Esophagus muscularis mucosa (tissue), 4 donors: ENCODE results near the gene PEAK3.

Source experiments
- CTCF ChIP-seq, 3 experiments: fragments of 200-600 bp in 2 of 3; fragments of 450-650 bp in 1 of 3; sonication (generic) in 2 of 3; IDR thresholded peaks; one replicate each; pipeline ENCODE4 v1.5.1; 2017 to 2019; ENCODE audit warnings: antibody characterized with exemption in 3 of 3, mild to moderate bottlenecking in 2 of 3, moderate library complexity in 1 of 3
- EP300 ChIP-seq: sonication (generic); formaldehyde crosslinking; IDR thresholded peaks from one replicate; pipeline ENCODE4 v1.6.1; 2017; ENCODE audit warnings: antibody characterized with exemption
- POLR2A ChIP-seq: fragments of 450-650 bp; IDR thresholded peaks from one replicate; pipeline ENCODE4 v1.6.1; 2017; ENCODE audit warnings: antibody characterized with exemption, moderate library complexity, mild to moderate bottlenecking, low read depth
- POLR2AphosphoS5 ChIP-seq, 2 donors: sonication (generic); formaldehyde crosslinking; IDR thresholded peaks; one replicate each; pipeline ENCODE4 v1.6.1; 2017; ENCODE audit warnings: antibody characterized with exemption in 2 of 2

- TF ChIP-seq CTCF (IDR thresholded peaks at IDR 0.05), result peak; percentile 39 to 63 (median 49)
- peak in 1 of 2 donors; percentile 13 for TF ChIP-seq POLR2AphosphoS5 (IDR thresholded peaks at IDR 0.05)
- TF ChIP-seq POLR2A, result no peak
- no peak for TF ChIP-seq EP300
These were observed 33.9 kb upstream of the PEAK3 start for GRCh38 chr19:2315818-2316353.
